HG02981 (cell line): Measurements from ENCODE around the gene ZNF140.

Experiments used
- ATAC-seq: cut with Tn5 transposase; IDR thresholded peaks from one replicate; pipeline ENCODE4 v1.9.1; 2021; ENCODE audit warnings: mild to moderate bottlenecking, moderate library complexity; ENCODE audit not compliant: unreplicated experiment

Gene ZNF140

DNA sequence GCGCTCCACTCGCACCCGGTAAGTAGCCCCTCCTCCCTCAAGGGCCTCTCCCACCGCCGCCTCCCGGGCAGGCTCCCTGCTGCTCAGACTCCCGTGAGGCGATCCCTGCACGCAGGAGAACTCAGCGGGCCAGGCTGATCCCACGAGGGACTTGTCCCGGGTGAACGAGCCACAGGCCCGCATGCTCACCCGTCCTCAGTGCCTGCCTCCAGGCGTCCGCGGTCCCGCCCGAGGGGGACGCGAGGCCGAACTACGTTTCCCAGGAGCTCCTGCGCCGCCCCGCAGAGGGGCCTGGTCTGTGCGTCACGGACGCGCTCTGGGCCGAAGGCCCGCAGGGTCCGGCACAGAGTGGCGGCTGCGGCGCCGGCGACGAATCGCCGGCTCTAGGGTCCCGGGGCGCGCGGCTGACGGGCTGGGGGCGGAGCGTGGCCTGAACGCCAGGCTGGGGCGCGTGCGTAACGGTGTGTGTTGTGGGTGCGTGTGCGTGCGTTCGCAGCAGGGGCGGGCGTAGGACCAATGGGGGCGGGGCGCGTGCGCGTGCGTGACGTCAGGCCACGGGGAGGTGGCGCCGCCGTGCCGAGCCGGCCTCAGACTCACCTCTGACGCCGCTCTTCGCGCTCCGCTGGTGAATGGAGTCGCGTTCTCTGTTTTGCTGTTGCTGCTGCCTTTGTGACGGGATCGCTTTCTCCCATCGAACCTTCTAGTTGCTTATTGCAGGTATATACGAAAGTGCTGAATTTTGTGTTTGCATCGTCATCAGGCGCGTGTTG is 49.5 kb downstream of the ZNF140 start, which contains the start of the genes ZNF10 and ZNF891:
Gene ZNF10 (plus strand): TSS at position 590 of the 770 bp plus-strand sequence. CDS start 13,866 bp downstream, outside the sequence.
Gene ZNF891 (minus strand): TSS at position 237 of the 770 bp plus-strand sequence. CDS start 8,356 bp downstream, outside the sequence.
- peak; percentile 91 for ATAC-seq

DNA sequence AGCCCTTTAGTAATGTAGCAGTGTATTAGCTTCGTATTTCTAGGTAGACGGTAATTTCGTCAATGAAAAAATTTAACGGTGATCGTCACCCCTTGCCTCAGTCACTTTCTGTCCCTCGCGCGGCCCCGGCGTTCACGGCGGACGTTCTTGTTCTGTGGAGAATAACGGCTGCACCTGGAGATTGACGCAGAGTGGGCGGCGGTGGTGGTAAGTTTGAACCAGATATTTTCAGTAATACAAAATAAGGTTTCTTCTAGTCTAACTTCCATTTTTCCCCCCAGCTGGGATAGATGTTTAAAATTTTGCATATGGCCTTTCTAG is 50.0 kb downstream of the ZNF140 start:
- ATAC-seq = peak; percentile 6

DNA sequence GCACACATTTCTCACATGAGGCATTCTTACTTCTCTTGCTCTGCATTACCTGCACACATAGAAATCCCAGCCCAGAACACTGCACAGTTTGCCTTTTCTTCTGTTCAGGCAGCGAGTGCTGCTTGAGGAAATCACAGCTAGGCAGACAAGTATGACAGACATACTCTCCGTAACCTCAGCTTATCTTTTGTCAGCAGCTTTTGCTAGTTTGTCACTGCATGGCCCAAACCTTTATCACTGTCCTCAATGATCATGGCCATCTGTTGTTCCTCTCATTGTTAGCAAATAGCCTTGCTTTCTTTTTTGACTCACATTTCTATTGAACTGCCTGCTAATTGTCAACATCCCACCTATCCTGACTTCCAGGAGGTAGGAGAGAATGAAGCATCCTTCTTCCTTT is 55.0 kb downstream of the ZNF140 start:
- ATAC-seq = no peak

DNA sequence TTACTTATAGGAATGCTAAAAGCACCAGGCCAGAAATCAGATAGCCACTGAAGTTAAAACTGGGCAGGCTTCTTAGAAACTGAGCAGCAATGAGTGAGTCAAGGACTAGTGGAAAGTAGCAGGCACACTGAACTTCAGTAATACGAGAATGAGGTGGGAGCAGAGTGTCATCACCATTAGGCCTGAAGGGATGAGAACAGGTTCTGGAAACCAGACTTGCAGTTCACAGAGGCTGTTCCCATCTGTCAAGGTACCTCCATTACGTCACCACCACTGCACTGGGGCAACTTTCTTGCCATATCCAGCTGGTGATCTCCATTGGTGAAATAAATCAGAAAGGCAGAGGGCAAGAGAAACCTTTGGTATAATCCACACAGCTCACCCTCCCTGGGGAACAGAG is 65.3 kb downstream of the ZNF140 start:
- no peak for ATAC-seq

DNA sequence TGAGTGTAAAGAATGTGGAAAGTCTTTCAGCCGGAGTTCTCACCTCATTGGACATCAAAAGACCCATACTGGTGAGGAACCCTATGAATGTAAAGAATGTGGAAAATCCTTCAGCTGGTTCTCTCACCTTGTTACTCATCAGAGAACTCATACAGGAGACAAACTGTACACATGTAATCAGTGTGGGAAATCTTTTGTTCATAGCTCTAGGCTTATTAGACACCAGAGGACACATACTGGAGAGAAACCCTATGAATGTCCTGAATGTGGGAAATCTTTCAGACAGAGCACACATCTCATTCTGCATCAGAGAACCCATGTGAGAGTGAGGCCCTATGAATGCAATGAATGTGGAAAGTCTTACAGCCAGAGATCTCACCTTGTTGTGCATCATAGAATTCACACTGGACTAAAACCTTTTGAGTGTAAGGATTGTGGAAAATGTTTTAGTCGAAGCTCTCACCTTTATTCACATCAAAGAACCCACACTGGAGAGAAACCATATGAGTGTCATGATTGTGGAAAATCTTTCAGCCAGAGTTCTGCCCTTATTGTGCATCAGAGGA is 75.5 kb downstream of the ZNF140 start:
- no peak for ATAC-seq
